ENCODE measurements around the gene GNL2. TPM values are rescaled to one million over a fixed set of nuclear protein-coding genes. Genes with fewer than 3 reads are reported as not detected.

The GNL2 gene
- total RNA-seq, 1 donor from 2014 or later: 109 TPM

DNA sequence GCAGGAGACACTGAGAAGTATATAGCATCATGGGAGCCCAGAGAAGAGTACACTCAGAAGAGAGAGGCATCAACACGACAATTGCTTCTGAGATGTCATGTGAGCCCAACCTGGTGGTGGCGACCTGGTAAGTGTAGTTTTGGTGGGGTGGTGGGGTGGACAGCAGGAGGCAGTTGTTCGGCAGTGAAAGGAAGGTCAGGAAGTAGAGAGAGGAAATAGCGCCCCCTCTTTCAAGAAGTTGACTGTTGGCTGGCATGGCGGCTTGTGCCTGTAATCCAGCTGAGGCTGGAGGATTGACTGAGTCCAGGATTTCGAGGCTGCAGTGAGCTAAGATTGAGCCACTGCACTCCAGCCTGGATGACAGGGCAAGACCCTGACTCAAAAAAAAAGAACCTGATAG lies 26.4 kb upstream of the GNL2 start:
- Mint-ChIP-seq H3K4me1 (no peaks in the 10 kb centered on the region), H3K36me3 (ENCODE audit: low read depth) (no peaks in the 10 kb centered on the region), H3K4me3 (no peak overlapping the region), H3K9me3 (no peaks in the 10 kb centered on the region), H3K27me3 (peaks cover 35% of the 10 kb centered on the region), H3K27ac (no peak overlapping the region)
- intact Hi-C loops (cut with micrococcal nuclease): no loop called here
- DNase-seq: no peak

GRCh38 chr1:37621326-37621870 lies 25.7 kb upstream of the GNL2 start:
- H3K27ac Mint-ChIP-seq: no peak overlapping the region
- DNase-seq: no peak
- no peak overlapping the region for H3K4me3 Mint-ChIP-seq
- intact Hi-C loops (cut with micrococcal nuclease): no loop called here
- H3K36me3 Mint-ChIP-seq (ENCODE audit: low read depth): no peaks in the 10 kb centered on the region
- H3K27me3 Mint-ChIP-seq: peaks cover 36% of the 10 kb centered on the region
- no peaks in the 10 kb centered on the region for H3K4me1 Mint-ChIP-seq
- no peaks in the 10 kb centered on the region for H3K9me3 Mint-ChIP-seq

DNA sequence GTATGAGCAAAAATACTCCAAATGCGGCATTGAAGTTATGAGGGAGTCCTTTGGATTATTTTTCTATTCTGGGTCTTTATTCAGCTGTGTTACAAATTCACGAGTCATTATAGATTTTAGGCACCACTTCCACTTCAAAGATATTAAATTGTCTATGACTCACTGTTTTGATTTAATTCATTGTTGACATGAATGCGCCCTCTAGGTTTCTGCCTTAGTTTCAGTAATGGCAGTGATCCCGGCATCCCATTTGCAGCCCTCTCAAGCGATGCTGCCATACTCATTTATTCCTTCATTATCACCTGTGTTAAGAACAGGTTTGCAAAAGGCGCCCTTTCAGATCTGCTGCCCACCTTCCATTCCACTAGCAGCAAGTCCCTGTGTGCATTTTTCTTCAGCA lies 25.0 kb upstream of the GNL2 start:
- peaks cover 36% of the 10 kb centered on the region for H3K27me3 Mint-ChIP-seq
- H3K27ac Mint-ChIP-seq: no peak overlapping the region
- H3K36me3 Mint-ChIP-seq (ENCODE audit: low read depth): no peaks in the 10 kb centered on the region
- no peaks in the 10 kb centered on the region for H3K4me1 Mint-ChIP-seq
- no peak for DNase-seq
- no peaks in the 10 kb centered on the region for H3K9me3 Mint-ChIP-seq
- no peak overlapping the region for H3K4me3 Mint-ChIP-seq
- intact Hi-C loops (cut with micrococcal nuclease): no loop called here

GRCh38 chr1:37616330-37616729 lies 20.6 kb upstream of the GNL2 start:
- H3K36me3 Mint-ChIP-seq (ENCODE audit: low read depth): no peaks in the 10 kb centered on the region
- DNase-seq: no peak
- no peak overlapping the region for H3K27ac Mint-ChIP-seq
- H3K9me3 Mint-ChIP-seq: no peaks in the 10 kb centered on the region
- peaks cover 41% of the 10 kb centered on the region for H3K27me3 Mint-ChIP-seq
- intact Hi-C loops (cut with micrococcal nuclease): no loop called here
- no peak overlapping the region for H3K4me3 Mint-ChIP-seq
- H3K4me1 Mint-ChIP-seq: no peaks in the 10 kb centered on the region

- no peak for DNase-seq
- H3K27ac Mint-ChIP-seq: no peak overlapping the region
- H3K9me3 Mint-ChIP-seq: no peaks in the 10 kb centered on the region
- no peaks in the 10 kb centered on the region for H3K36me3 Mint-ChIP-seq (ENCODE audit: low read depth)
- H3K4me3 Mint-ChIP-seq: no peak overlapping the region
- H3K4me1 Mint-ChIP-seq: no peaks in the 10 kb centered on the region
- peaks cover 36% of the 10 kb centered on the region for H3K27me3 Mint-ChIP-seq
- intact Hi-C loops (cut with micrococcal nuclease): no loop called here
Observed at GRCh38 chr1:37614105-37614504, 18.4 kb upstream of the GNL2 start.

- no peak for DNase-seq
- Mint-ChIP-seq H3K9me3 (no peaks in the 10 kb centered on the region), H3K27me3 (peaks cover 23% of the 10 kb centered on the region), H3K4me1 (no peaks in the 10 kb centered on the region), H3K27ac (no peak overlapping the region), H3K4me3 (no peak overlapping the region), H3K36me3 (ENCODE audit: low read depth) (no peaks in the 10 kb centered on the region)
- intact Hi-C loops (cut with micrococcal nuclease): no loop called here
Observed at GRCh38 chr1:37612186-37612585, 16.4 kb upstream of the GNL2 start.

- no peak overlapping the region for H3K27ac Mint-ChIP-seq
- no peak for DNase-seq
- no peak overlapping the region for H3K4me3 Mint-ChIP-seq
- H3K4me1 Mint-ChIP-seq: no peaks in the 10 kb centered on the region
- peaks cover 10% of the 10 kb centered on the region for H3K27me3 Mint-ChIP-seq
- H3K36me3 Mint-ChIP-seq (ENCODE audit: low read depth): no peaks in the 10 kb centered on the region
- intact Hi-C loops (cut with micrococcal nuclease): no loop called here
- no peaks in the 10 kb centered on the region for H3K9me3 Mint-ChIP-seq
Observed at GRCh38 chr1:37609994-37610393, 14.3 kb upstream of the GNL2 start.

DNA sequence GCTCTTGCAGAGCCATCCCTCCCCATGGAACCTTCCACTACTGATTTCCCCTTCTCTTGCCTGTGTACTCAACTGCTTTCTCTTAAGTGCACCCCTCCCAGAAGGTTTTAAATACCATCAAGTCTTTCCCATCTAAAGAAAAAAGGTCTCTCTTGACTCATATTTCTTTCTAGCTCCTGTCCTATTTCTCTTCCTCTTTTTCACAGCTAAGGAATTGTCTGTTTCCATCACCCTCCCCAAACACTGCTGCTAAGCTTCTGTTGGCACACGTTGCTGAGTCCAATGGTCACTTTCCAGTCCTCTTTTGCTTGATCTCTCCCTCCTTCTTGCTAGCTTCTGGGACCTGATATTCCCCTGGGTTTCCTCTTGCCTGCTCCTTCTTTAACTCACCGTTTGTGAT lies 13.3 kb upstream of the GNL2 start:
- Mint-ChIP-seq H3K4me3 (no peak overlapping the region), H3K9me3 (no peaks in the 10 kb centered on the region), H3K27ac (no peak overlapping the region), H3K27me3 (peaks cover 16% of the 10 kb centered on the region), H3K4me1 (no peaks in the 10 kb centered on the region), H3K36me3 (ENCODE audit: low read depth) (no peaks in the 10 kb centered on the region)
- intact Hi-C loops (cut with micrococcal nuclease): no loop called here
- DNase-seq: no peak

DNA sequence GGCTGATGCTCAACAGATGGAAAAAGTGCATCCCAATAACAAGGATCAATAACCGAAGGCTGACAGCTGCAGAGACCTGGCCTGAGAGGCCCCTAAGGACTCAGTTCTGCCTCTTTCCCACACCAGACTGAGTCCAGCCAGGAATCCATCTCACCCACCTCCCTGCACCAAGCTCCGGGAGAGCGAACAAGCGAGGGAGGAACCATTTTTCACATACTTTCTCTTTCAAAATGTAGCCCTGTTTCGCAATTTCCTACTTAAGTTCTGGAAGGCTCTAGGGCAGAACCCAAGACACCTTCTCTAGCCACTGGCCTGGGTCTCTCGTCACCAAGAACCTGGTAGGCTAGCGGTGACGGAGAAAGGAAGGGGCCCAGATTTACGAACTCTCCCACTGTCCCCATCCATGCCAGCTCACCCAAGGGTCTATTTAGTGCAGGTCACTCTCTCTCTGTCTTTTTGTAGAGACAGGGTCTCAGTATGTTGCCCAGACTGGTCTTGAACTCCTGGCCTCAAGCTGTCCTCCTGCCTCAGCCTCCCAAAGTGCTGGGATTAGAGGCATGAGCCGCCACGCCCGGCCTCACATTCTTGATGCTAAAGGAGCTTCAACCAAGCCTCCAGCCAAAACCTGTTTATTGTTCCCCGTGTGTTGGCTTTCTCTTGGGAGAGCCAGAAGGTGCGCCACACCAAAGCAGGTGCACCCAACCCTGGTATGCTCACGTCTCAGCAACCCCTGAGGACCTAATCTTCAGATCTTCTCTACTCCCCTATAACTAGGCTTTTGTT lies 10.9 kb upstream of the GNL2 start:
- intact Hi-C loops (cut with micrococcal nuclease): no loop called here
- H3K27me3 Mint-ChIP-seq: peaks cover 19% of the 10 kb centered on the region
- no peak for DNase-seq
- peaks cover 3% of the 10 kb centered on the region for H3K4me1 Mint-ChIP-seq
- H3K27ac Mint-ChIP-seq: no peak overlapping the region
- no peaks in the 10 kb centered on the region for H3K9me3 Mint-ChIP-seq
- no peak overlapping the region for H3K4me3 Mint-ChIP-seq
- no peaks in the 10 kb centered on the region for H3K36me3 Mint-ChIP-seq (ENCODE audit: low read depth)

DNA sequence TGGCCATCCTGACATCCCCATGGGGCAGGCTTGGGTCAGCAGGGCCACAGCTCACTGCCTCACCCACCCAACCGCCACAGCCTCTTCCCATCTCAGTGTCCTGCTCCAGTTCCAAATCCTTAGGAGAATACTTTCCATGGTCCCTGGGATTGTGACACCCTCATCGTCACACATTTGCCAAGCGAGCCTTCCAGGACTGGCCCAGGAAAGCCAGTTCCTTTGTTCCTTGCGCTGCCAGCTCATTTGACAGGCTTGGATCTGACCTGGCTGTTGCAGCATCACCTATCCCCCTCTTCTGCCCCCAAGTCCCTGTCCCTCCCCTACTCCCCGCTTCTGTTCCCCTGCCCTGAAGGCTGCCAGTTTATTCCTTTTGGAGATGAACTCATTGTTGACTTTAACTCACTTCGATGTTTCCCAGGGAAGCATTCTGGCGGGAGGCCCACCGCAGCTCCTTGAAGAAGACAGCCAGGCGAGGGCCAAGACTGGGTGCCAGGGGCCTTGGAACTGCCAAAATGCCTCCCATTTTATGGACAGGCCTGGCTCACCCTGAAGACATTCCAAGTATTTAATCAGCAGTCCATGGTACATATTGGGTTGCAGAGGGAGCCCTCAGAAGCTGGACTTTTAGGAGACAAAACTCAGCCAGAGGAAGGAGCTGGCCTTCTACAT lies 10.2 kb upstream of the GNL2 start:
- no peaks in the 10 kb centered on the region for H3K9me3 Mint-ChIP-seq
- intact Hi-C loops (cut with micrococcal nuclease): no loop called here
- H3K27me3 Mint-ChIP-seq: peaks cover 23% of the 10 kb centered on the region
- no peak overlapping the region for H3K4me3 Mint-ChIP-seq
- H3K27ac Mint-ChIP-seq: no peak overlapping the region
- no peaks in the 10 kb centered on the region for H3K36me3 Mint-ChIP-seq (ENCODE audit: low read depth)
- H3K4me1 Mint-ChIP-seq: peaks cover 3% of the 10 kb centered on the region
- DNase-seq: no peak

DNA sequence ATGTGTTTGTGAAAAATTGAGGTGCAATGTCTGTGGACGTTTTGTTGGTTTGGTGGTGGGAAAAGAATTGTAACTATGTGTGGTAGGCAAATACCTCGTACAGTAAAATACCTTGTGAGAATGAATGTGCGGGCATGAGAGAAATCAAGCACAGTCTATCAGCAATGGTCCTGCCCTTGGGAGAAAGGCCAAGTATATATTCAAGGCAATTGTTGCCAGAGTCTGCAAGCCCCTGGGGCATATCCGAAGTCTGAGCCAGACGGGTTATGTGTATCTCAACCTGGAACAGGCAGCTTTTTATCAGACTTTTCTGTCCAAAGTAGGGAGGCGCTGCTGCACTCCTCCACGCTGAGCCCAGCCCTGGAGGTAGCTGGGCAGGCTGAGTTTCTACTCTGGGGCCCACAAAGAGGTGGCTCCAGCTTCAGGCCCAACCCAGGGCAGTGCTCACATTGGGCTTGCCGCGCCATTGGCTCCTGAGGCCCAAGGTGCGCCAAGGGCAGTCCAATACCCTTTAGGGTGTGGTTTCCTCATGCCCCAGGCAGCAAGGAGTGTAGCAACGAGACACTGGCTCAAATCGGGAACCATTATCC lies 9.4 kb upstream of the GNL2 start:
- H3K27ac Mint-ChIP-seq: no peak overlapping the region
- no peak for DNase-seq
- H3K27me3 Mint-ChIP-seq: peaks cover 23% of the 10 kb centered on the region
- H3K9me3 Mint-ChIP-seq: no peaks in the 10 kb centered on the region
- H3K4me1 Mint-ChIP-seq: peaks cover 3% of the 10 kb centered on the region
- H3K36me3 Mint-ChIP-seq (ENCODE audit: low read depth): no peaks in the 10 kb centered on the region
- intact Hi-C loops (cut with micrococcal nuclease): no loop called here
- no peak overlapping the region for H3K4me3 Mint-ChIP-seq

GRCh38 chr1:37602750-37603694 lies 7.3 kb upstream of the GNL2 start:
- H3K9me3 Mint-ChIP-seq: no peaks in the 10 kb centered on the region
- peaks cover 3% of the 10 kb centered on the region for H3K4me1 Mint-ChIP-seq
- peak; percentile 81 for DNase-seq
- intact Hi-C loops (cut with micrococcal nuclease): loop anchor here (1.0 kb wide), 1 partner anchor 79 kb away; no protein-coding TSS in a partner anchor
- H3K27ac Mint-ChIP-seq: no peak overlapping the region
- peaks cover 28% of the 10 kb centered on the region for H3K27me3 Mint-ChIP-seq
- H3K4me3 Mint-ChIP-seq: no peak overlapping the region
- H3K36me3 Mint-ChIP-seq (ENCODE audit: low read depth): no peaks in the 10 kb centered on the region

GRCh38 chr1:37601441-37601840 lies 5.7 kb upstream of the GNL2 start:
- H3K36me3 Mint-ChIP-seq (ENCODE audit: low read depth): no peaks in the 10 kb centered on the region
- no peak for DNase-seq
- H3K9me3 Mint-ChIP-seq: no peaks in the 10 kb centered on the region
- peaks cover 27% of the 10 kb centered on the region for H3K27me3 Mint-ChIP-seq
- intact Hi-C loops (cut with micrococcal nuclease): no loop called here
- no peak overlapping the region for H3K4me3 Mint-ChIP-seq
- H3K27ac Mint-ChIP-seq: no peak overlapping the region
- peaks cover 3% of the 10 kb centered on the region for H3K4me1 Mint-ChIP-seq
